GM18873 (cell line): ENCODE data around the gene SEC14L6.
"Not testable (repeated sequence)": the region's sequence is repeated elsewhere in the genome, so short reads cannot be mapped to it uniquely, and the experiment has no call there.

Experiments
- ATAC-seq: cut with Tn5 transposase; IDR thresholded peaks from one replicate; pipeline ENCODE4 v1.9.1; 2021; ENCODE audit warnings: mild to moderate bottlenecking, moderate library complexity, moderate number of reproducible peaks; ENCODE audit not compliant: unreplicated experiment, low FRiP score

Gene SEC14L6

GRCh38 chr22:30568137-30568805 is 21.7 kb upstream of the SEC14L6 start:
- ATAC-seq, result no peak

DNA sequence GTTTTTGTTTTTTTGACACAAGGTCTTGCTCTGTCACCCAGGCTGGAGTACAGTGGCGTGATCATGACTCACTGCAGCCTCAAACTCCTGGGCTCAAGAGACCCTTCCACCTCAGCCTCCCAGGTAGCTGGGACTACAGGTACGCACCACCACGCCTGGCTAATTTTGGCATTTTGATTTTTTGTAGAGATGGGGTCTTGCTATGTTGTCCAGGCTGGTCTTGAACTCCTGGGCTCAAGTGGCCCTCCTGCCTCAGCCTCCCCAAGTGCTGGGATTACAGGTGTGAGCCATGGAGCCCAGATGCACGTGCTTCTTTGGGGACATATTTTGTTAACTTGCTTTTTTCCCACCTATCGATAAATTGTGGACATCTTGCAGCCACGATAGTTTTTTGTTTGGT is 20.7 kb upstream of the SEC14L6 start:
- ATAC-seq, result not testable (repeated sequence)

DNA sequence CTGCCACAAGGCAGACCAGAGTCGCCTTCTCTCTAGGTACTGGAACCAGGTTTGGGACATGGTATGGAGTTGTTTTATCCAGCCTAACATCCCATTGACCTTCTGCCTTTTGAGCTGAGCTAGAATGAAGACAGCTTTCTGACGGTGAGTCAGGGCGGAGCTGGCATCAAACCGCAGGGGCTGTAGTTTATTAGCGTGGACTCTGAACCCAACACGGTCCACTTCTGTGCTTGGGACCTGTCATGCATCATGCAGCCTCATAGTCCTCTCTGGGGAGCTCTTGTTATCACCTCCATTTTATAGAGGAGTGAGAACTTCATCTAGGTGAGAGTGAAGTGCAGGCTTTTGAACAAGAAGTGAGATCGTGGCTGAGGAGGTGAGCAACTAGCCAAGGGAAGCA is 19.6 kb upstream of the SEC14L6 start:
- ATAC-seq, result no peak

DNA sequence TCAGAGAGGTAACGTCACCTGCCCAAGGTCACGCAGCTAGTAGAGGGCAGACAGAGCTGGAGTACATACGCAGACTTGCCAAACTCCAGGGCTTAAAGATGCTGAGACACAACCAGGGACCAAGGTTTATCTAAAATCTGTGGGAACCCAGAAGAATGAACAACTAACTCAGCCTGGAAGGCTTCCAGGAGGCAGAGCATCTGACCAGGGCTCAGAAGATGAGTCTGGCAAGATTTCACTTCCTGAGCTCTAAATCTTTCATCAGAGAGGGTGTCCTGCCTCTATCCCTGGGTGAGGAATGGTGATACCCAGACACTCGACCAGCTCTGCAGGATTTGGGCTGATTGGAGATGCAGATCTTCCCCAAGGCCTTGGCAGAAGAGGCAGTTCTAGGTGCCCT is 18.8 kb upstream of the SEC14L6 start:
- no peak for ATAC-seq

- no peak for ATAC-seq
Observed at GRCh38 chr22:30564761-30565119, 18.2 kb upstream of the SEC14L6 start.

GRCh38 chr22:30564045-30564760 is 17.7 kb upstream of the SEC14L6 start:
- no peak for ATAC-seq

GRCh38 chr22:30562366-30562765 is 15.8 kb upstream of the SEC14L6 start:
- ATAC-seq, result no peak

DNA sequence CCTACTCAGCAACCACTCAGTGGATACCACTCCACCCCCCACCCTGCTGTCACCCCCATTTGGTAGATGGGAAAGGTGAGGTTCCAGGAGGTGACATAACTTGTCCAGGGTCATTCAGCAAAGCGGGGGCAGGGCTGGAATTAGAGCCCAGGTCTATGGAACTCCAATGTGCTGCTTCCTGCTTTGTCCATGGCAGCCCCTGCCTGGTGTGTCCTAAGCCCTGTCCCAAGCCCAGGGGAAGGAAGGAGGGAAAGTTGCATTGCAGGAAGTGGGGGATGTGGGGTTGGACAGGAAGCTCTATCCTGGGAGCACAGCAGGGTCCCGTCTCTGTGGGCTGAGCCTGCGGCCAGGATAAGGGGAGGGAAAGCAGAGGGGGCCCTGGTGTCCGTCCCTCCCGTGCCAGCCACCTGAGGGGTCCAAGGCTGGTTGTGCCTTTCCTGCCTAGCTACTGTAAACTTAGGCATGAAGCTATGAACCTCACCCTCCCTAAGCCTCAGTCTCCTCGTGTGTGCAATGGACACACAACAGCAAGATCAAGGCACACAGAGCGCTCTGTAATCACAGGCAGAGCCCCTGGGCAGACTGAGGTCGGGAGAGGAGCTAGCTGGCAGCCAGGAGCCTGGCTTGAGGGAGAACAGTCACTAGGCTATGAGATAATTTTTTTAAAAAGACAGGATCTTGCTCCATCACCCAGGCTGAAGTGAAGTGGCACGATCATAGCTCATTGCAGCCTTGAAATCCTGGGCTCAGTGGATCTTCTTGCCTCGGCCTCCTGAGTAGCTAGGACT is 15.1 kb upstream of the SEC14L6 start:
- ATAC-seq, result no peak

- ATAC-seq, result not testable (repeated sequence)
Observed at GRCh38 chr22:30560643-30561202, 14.2 kb upstream of the SEC14L6 start.

GRCh38 chr22:30559889-30560288 is 13.3 kb upstream of the SEC14L6 start:
- no peak for ATAC-seq

GRCh38 chr22:30557243-30557642 is 10.7 kb upstream of the SEC14L6 start:
- ATAC-seq, result no peak

GRCh38 chr22:30556388-30556787 is 9.8 kb upstream of the SEC14L6 start:
- ATAC-seq, result no peak

DNA sequence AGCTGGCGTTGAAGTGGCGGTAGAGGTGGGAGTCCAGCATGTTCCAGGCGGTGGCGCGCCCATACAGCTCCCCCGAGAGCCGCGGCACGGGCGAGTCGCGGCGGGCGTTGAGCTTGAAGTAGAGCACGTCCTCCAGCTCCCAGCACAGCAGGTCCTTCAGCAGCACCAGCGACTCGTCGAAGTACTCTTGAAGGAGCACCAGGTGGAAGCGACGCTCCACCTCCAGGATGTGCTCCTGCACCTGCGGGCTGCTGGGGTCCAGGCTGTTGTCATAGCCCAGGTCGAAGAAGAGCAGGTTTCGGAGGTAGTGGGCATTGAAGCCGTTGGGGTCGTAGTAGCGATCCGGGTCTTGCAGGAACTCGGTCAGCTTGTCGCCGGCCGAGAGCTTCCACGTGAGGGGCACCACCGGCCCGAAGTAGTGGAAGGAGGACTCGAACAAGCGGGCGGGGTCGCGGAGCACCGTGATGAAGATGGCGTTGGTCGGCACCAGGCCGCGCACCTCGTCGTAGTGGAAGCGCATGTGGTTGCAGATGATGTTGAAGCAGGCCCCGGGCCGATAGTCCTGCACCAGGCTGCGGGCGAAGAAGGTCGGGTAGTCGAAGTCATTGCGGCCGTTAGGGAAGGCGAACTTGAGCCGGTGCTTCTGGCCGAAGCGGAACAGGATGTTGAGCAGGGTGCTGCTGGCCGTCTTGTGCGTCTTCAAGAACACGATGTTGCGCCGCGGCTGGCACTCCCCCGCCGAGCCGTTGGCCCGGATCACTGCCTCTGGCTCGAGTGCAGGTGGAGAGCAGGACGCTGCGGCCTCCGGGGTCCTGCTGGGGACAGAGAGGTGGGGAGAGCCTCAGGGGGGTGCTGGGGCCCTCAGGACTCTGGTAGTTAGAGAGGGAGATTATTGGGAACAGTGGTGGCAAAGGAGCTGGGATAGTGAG is 9.0 kb upstream of the SEC14L6 start:
- ATAC-seq, result no peak

GRCh38 chr22:30553971-30554370 is 7.4 kb upstream of the SEC14L6 start:
- no peak for ATAC-seq

GRCh38 chr22:30552719-30553118 is 6.2 kb upstream of the SEC14L6 start:
- no peak for ATAC-seq

- not testable (repeated sequence) for ATAC-seq
Observed at GRCh38 chr22:30551813-30552212, 5.3 kb upstream of the SEC14L6 start.

- no peak for ATAC-seq
Observed at GRCh38 chr22:30547188-30547587, 647 bp upstream of the SEC14L6 start.

- no peak for ATAC-seq
Observed at GRCh38 chr22:30542811-30543188, 3.7 kb downstream of the SEC14L6 start.

DNA sequence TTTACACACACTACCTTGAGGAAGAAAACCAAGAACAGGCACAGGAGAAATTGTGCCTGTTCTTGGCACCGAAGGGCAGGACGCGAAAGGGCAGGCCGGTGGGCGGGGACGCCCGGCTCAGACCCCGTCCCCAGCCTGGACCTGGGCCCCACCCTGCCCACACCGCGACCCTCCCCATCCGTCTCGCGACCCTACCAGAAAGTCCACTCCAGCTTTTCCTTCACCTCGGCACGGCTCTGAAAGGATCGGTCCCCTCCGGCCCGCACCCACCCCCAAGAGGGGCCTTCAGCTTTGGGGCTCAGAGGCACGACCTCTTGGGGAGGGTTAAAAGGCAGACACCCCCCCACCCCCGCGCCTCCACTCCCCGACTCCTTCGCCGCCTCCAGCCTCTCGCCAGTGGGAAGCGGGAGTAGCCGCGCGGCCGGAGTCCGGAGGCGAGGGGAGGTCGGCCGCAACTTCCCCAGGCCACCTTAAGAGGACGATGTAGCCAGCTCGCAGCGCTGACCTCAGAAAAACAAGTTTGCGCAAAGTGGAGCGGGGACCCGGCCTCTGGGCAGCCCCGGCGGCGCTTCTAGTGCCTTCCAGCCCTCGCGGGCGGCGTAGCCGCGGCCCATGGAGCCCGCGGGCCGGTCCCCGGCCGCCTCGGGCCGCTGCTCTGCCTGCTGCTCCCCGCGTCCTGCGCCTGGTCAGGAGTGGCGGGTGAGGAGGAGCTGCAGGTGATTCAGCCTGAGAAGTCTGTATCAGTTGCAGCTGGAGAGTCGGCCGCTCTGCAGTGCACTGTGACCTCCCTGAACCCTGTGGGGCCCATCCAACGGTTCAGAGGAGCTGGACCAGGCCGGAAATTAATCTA is 4.4 kb downstream of the SEC14L6 start:
- no peak for ATAC-seq
